GM18867 (cell line): ENCODE results near the gene TUBB4A.

Source experiments
- ATAC-seq: cut with Tn5 transposase; IDR thresholded peaks from one replicate; pipeline ENCODE4 v1.9.1; 2021; ENCODE audit warnings: mild to moderate bottlenecking, moderate library complexity; ENCODE audit not compliant: unreplicated experiment

TUBB4A gene

DNA sequence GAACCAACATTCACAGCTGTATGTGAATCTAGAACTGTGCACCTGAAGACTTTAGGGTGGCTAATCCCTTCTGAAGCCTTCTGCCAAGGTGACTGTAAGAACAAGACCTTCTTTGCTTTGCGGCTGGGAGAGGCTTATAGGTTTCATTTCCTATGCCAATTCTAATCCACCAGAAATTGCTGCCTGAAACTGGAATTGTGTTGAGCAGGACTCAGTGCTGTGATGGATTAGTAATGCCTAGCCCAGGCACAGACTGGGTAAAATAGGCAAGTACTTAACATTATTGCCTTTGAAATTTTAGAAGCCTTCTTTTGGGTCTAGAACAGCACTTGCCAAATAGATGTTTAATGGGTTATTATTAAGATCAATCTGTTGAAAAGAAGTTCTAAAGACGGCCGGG is 54.1 kb downstream of the TUBB4A start:
- no peak for ATAC-seq

- ATAC-seq, result no peak
These were observed 55.7 kb downstream of the TUBB4A start for GRCh38 chr19:6446452-6446851.
